Stomach (tissue), 19 donors: ENCODE data around the gene TRIP4. TPM values are rescaled to one million over a fixed set of nuclear protein-coding genes. Genes with fewer than 3 reads are reported as not detected.
A peak's percentile ranks its signal among the peaks of the same experiment; 100 is the strongest.

Source experiments
- DNase-seq, 2 donors: peaks; one replicate each; pipeline versions ENCODE4 v3.0.0 to v3.0.0-alpha.2; 2013 to 2019
- H3K27ac ChIP-seq, 5 donors: fragments of 200-600 bp in 4 of 5; sonication (generic) in 4 of 5; one replicate each; pipeline ENCODE4 v1.5.1; 2013 to 2019; ENCODE audit warnings: mild to moderate bottlenecking in 1 of 5, moderate library complexity in 1 of 5
- H3K27me3 ChIP-seq, 3 donors: fragments of 200-600 bp; sonication (generic); one replicate each; pipeline ENCODE4 v1.5.1; 2017 to 2019; ENCODE audit warnings: mixed run types in 1 of 3
- H3K36me3 ChIP-seq, 4 donors: fragments of 200-600 bp; sonication (generic); 1 replicate in 3 of 4; 2 replicates in 1 of 4; pipeline ENCODE4 v1.5.1; 2016 to 2019
- H3K4me1 ChIP-seq, 4 donors: fragments of 200-600 bp; sonication (generic); one replicate each; pipeline ENCODE4 v1.5.1; 2016 to 2019
- H3K4me3 ChIP-seq, 4 donors: fragments of 200-600 bp; sonication (generic) in 3 of 4; one replicate each; pipeline ENCODE4 v1.5.1; 2016 to 2019; ENCODE audit warnings: mild to moderate bottlenecking in 1 of 4
- H3K9me3 ChIP-seq, 4 donors: fragments of 200-600 bp; sonication (generic); one replicate each; pipeline ENCODE4 v1.5.1; 2016 to 2019
- CTCF ChIP-seq, 7 experiments: fragments of 450-650 bp in 4 of 7; fragments of 200-600 bp in 3 of 7; sonication (generic) in 3 of 7; IDR thresholded peaks; one replicate each; pipeline ENCODE4 v1.5.1; 2016 to 2019; ENCODE audit warnings: antibody characterized with exemption in 7 of 7, control low read depth in 2 of 7, mild to moderate bottlenecking in 1 of 7
- EP300 ChIP-seq: sonication (generic); formaldehyde crosslinking; IDR thresholded peaks from one replicate; pipeline ENCODE4 v1.6.1; 2017; ENCODE audit warnings: antibody characterized with exemption
- POLR2A ChIP-seq, 4 donors: fragments of 450-650 bp; IDR thresholded peaks; one replicate each; pipeline ENCODE4 v1.6.1; 2016; ENCODE audit warnings: antibody characterized with exemption in 4 of 4, control low read depth in 2 of 4, mild to moderate bottlenecking in 1 of 4, moderate library complexity in 1 of 4
- POLR2AphosphoS5 ChIP-seq, 3 donors: sonication (generic); formaldehyde crosslinking; IDR thresholded peaks; one replicate each; pipeline ENCODE4 v1.6.1; 2016; ENCODE audit warnings: antibody characterized with exemption in 3 of 3
- WGBS, 5 donors: extraction: QIAGEN DNeasy Blood & Tissue Kit in 3 of 5; methylation state at CpG; one replicate each; pipeline versions ENCODE4 v1.1.5 to v1.1.7; 2013 to 2018; 5-methylcytosine and 5-hydroxymethylcytosine counted together
- intact Hi-C: fragments of 100-400 bp; cut with DNase I; formaldehyde crosslinking; loops from one replicate; pipeline ENCODE4 v1.15.1; 2023; ENCODE audit warnings: low total_unique reads
- long read RNA-seq, 10 donors: transcript quantifications; one replicate each; lab custom pipeline, GENCODE V29; 2026
- polyA plus RNA-seq, 3 donors: library from polyadenylated mRNA; stranded (reverse); fragments of 200-250 nt; gene quantifications; one replicate each; pipeline ENCODE4 v1.2.3, GENCODE V29; 2013
- total RNA-seq, 5 donors: library from RNA; depleted of rRNA; stranded (reverse); fragments of >200 nt; gene quantifications; one replicate each; pipeline versions ENCODE4 v1.1.0 to v1.2.3, GENCODE V29; 2014 to 2016
- donor health status: healthy with polysubstance abuse.
- donor health status: Bipolar disorder and iron deficiency.
- donor health status: healthy.

The TRIP4 gene
- 10 to 100 TPM in 3 of 5 donors, 1 to 10 TPM in 2; 1.8 to 59.4 (median 15.5) TPM for total RNA-seq
- polyA plus RNA-seq: 10 to 100 TPM; 21.0 to 35.1 (median 23.1) TPM
- long read RNA-seq, donor 1: 0 reads
- long read RNA-seq, donor 2, transcript TRIP4-201 (13 exons, 2,045 nt): major isoform, 7 of 7 reads
- long read RNA-seq, donor 2, partial matches to known transcripts: 0 of 7 reads
- long read RNA-seq, donor 2, other reads (novel, unspliced or antisense): 0 of 7 reads
- long read RNA-seq, donor 3, partial matches to known transcripts: 0 of 2 reads
- long read RNA-seq, donor 3, other reads (novel, unspliced or antisense): 0 of 2 reads
- long read RNA-seq, donor 4: 0 reads
- long read RNA-seq, donor 5, partial matches to known transcripts: 0 of 4 reads
- long read RNA-seq, donor 5, other reads (novel, unspliced or antisense): 0 of 4 reads
- long read RNA-seq, donor 6, transcript TRIP4-201 (13 exons, 2,045 nt): major isoform, 11 of 22 reads
- long read RNA-seq, donor 6, partial matches to known transcripts: 11 of 22 reads
- long read RNA-seq, donor 6, other reads (novel, unspliced or antisense): 0 of 22 reads
- long read RNA-seq, donor 7, partial matches to known transcripts: 0 of 3 reads
- long read RNA-seq, donor 7, other reads (novel, unspliced or antisense): 0 of 3 reads
- long read RNA-seq, donor 8, partial matches to known transcripts: 0 of 1 reads
- long read RNA-seq, donor 8, other reads (novel, unspliced or antisense): 0 of 1 reads
- long read RNA-seq, donor 9, partial matches to known transcripts: 0 of 2 reads
- long read RNA-seq, donor 9, other reads (novel, unspliced or antisense): 0 of 2 reads
- long read RNA-seq, donor 10, transcript TRIP4-201 (13 exons, 2,045 nt): major isoform, 9 of 9 reads
- long read RNA-seq, donor 10, partial matches to known transcripts: 0 of 9 reads
- long read RNA-seq, donor 10, other reads (novel, unspliced or antisense): 0 of 9 reads

DNA sequence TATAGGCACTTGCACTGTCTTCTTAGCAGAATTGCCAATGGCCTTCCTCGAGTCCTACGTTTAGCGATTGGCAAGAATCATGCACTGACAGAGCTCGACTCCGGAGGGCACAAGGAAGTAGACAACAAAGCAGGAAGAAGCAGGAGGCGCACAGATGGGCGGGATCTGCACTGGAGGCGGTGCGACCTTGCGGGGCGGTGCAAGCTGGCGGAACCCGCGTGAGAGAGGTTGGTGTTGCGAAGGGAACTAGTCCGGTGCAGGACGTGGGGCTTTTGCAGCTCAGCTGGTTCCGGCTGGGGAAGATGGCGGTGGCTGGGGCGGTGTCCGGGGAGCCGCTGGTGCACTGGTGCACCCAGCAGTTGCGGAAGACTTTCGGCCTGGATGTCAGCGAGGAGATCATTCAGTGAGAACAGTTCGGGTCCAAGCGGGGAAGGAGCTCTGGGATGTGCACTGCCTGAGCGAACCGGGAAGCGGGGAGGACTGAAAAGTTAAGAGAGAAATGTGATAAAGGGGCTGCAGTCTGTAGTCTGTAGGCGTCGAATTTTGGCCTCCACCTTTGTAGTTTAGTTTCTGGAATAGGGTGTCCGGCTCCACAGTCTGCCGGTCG lies at the start of gene TRIP4:
TSS of gene TRIP4 (plus strand) at position 275 of the 607 bp plus-strand sequence. CDS start at position 303, 28 bp downstream.
- DNase-seq: peak; percentile 96 to 98
- intact Hi-C loops: no loop called here
- Histone ChIP-seq H3K9me3 (no peaks in the 10 kb centered on the region), H3K36me3 (peaks cover 0 to 14% (median 10%) of the 10 kb centered on the region in 4 donors), H3K4me3 (peak within 1 kb of the TSS; percentile 67 to 86 (median 78)), H3K27ac (peak within 1 kb of the TSS; percentile 47 to 85 (median 81)), H3K27me3 (no peaks in the 10 kb centered on the region), H3K4me1 (peaks cover 9 to 26% (median 20%) of the 10 kb centered on the region in 4 donors)
- TF ChIP-seq POLR2A (IDR thresholded peaks at IDR 0.05) (peak in 1 of 4 donors; percentile 42), POLR2AphosphoS5 (IDR thresholded peaks at IDR 0.05) (peak; percentile 82 to 99 (median 89)), CTCF (IDR thresholded peaks at IDR 0.05) (no peak)
- 0 to 1% (median 0%) methylated on average over 33 to 35 of the region's 35 CpGs for WGBS, 5 donors

- H3K27ac ChIP-seq: no peak overlapping the region
- H3K4me1 ChIP-seq: peaks cover 0 to 19% (median 7%) of the 10 kb centered on the region in 4 donors
- no peak for DNase-seq
- TF ChIP-seq POLR2A (IDR thresholded peaks at IDR 0.05) (no peak), POLR2AphosphoS5 (IDR thresholded peaks at IDR 0.05) (no peak), EP300 (no peak), CTCF (IDR thresholded peaks at IDR 0.05) (no peak)
- H3K4me3 ChIP-seq: no peak overlapping the region
- intact Hi-C loops: no loop called here
- H3K9me3 ChIP-seq: no peaks in the 10 kb centered on the region
- H3K27me3 ChIP-seq: no peaks in the 10 kb centered on the region
- H3K36me3 ChIP-seq: peaks cover 5 to 18% (median 10%) of the 10 kb centered on the region in 4 donors
- 96 to 100% (median 98%) methylated on average over 1 of the region's 1 CpG for WGBS, 5 donors
Measured at GRCh38 chr15:64340355-64340754, 47.3 kb upstream of the TRIP4 start.

- no peak for DNase-seq
- TF ChIP-seq EP300: no peak
Measured at GRCh38 chr15:64341961-64342360, 45.7 kb upstream of the TRIP4 start.

DNA sequence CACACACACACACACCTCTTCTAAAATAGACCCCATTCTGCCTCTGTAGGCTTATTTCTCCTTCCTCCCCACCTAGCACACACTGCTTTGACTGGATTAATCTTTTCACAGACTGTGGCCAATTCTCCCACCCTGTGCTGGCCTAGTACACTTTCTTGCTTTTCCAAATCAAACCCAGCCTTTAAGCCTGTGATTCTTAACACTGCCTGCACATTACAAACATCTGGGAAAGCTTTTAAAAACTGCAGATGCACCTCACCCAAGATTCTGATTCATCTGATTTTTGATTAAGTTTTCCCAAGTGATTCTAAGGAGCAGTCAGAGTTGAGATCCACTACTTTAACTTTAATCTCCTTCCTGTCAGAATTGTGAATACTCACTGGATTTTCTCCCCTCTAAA lies 44.4 kb upstream of the TRIP4 start:
- no peak overlapping the region for H3K27ac ChIP-seq
- no peaks in the 10 kb centered on the region for H3K27me3 ChIP-seq
- TF ChIP-seq CTCF (IDR thresholded peaks at IDR 0.05) (no peak), POLR2A (IDR thresholded peaks at IDR 0.05) (no peak), EP300 (no peak), POLR2AphosphoS5 (IDR thresholded peaks at IDR 0.05) (no peak)
- intact Hi-C loops: no loop called here
- no peak for DNase-seq
- H3K4me1 ChIP-seq: peaks cover 0 to 26% (median 7%) of the 10 kb centered on the region in 4 donors
- H3K36me3 ChIP-seq: peaks cover 7 to 30% (median 20%) of the 10 kb centered on the region in 4 donors
- H3K9me3 ChIP-seq: no peaks in the 10 kb centered on the region
- H3K4me3 ChIP-seq: no peak overlapping the region

More at GRCh38 chr15:64341961-64342360, 45.7 kb upstream of the TRIP4 start:
- Histone ChIP-seq H3K27me3 (no peaks in the 10 kb centered on the region), H3K9me3 (no peaks in the 10 kb centered on the region), H3K36me3 (peaks cover 7 to 18% (median 11%) of the 10 kb centered on the region in 4 donors), H3K4me1 (peaks cover 0 to 23% (median 7%) of the 10 kb centered on the region in 4 donors), H3K4me3 (no peak overlapping the region), H3K27ac (no peak overlapping the region)
- 77 to 93% (median 91%) methylated on average over 4 of the region's 4 CpGs for WGBS, 5 donors
- intact Hi-C loops: no loop called here
